ENCODE results near the gene DNAH14. TPM values are rescaled to one million over a fixed set of nuclear protein-coding genes. Genes with fewer than 3 reads are reported as not detected.
"Not testable (repeated sequence)": the region's sequence is repeated elsewhere in the genome, so short reads cannot be mapped to it uniquely, and the experiment has no call there.

DNAH14 gene
- total RNA-seq: 25.0 and 31.8 TPM in 2 replicates

GRCh38 chr1:224929335-224930237 lies at the start of gene DNAH14:
TSS of gene DNAH14 (plus strand) at chr1:224929675. CDS start at chr1:224952703, 23,028 bp downstream.
- H3K9me3 ChIP-seq (ENCODE audit: low read depth, low read length): peaks cover 3% of the 10 kb centered on the region
- TF ChIP-seq, protein P1, sequence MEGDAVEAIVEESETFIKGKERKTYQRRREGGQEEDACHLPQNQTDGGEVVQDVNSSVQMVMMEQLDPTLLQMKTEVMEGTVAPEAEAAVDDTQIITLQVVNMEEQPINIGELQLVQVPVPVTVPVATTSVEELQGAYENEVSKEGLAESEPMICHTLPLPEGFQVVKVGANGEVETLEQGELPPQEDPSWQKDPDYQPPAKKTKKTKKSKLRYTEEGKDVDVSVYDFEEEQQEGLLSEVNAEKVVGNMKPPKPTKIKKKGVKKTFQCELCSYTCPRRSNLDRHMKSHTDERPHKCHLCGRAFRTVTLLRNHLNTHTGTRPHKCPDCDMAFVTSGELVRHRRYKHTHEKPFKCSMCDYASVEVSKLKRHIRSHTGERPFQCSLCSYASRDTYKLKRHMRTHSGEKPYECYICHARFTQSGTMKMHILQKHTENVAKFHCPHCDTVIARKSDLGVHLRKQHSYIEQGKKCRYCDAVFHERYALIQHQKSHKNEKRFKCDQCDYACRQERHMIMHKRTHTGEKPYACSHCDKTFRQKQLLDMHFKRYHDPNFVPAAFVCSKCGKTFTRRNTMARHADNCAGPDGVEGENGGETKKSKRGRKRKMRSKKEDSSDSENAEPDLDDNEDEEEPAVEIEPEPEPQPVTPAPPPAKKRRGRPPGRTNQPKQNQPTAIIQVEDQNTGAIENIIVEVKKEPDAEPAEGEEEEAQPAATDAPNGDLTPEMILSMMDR (IDR thresholded peaks at IDR 0.05; ENCODE audit: extremely low read depth, low read depth, low read length): no peak
- DNase-seq (ENCODE audit: insufficient read length, low spot score, missing footprints): peak; percentile 89
- H3K36me3 ChIP-seq (ENCODE audit: insufficient read depth, low read length): no peaks in the 10 kb centered on the region
- H3K27ac ChIP-seq (ENCODE audit: low read depth, low read length): no peak within 1 kb of the TSS
- H3K4me3 ChIP-seq (ENCODE audit: insufficient read depth, low read length): peak within 1 kb of the TSS; percentile 79
- H3K4me2 ChIP-seq (ENCODE audit: insufficient read depth, low read length): peak within 1 kb of the TSS; percentile 82
- H2AFZ ChIP-seq (ENCODE audit: low read length): peak within 1 kb of the TSS; percentile 94
- no peaks in the 10 kb centered on the region for H3K27me3 ChIP-seq (ENCODE audit: insufficient read depth, low read length)
- H4K20me1 ChIP-seq (ENCODE audit: insufficient read depth, low read length): no peaks in the 10 kb centered on the region
- no peaks in the 10 kb centered on the region for H3K79me2 ChIP-seq (ENCODE audit: insufficient read depth, low read length)
- H3K4me1 ChIP-seq (ENCODE audit: insufficient read depth, low read length): peaks cover 2% of the 10 kb centered on the region

DNA sequence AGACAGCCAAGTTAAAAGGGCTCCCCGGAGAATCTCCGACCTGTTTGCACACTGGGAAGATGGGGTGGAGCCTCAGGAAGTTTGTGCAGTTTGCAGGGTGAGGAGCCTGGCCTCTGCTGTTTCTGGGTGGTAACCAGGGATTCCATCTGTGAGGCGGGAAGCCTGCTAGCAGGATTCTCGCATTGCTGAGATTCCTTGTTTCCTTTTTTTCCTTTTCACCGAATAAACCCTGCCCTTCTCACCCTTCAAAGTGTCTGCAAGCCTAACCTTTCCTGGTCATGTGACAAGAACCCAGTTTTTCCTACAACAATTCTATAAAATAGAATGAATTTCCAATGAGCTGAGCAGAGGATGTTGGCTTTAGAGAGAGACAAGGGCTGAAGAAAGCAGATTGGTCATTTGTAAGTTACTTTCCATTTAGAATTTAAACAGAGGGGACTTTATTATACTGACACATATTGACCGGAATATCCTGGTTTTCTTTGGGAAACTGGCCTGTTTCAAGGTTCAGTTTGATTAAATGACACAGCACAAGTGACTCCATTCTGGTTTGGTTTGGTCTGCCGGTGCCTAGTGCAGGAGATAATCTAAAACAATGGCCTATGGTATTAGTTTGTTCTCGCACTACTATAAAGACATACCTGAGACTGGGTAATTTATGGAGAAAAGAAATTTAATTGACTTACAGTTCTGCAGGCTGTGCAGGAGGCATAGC lies 48.7 kb upstream of the DNAH14 start:
- H3K4me1 ChIP-seq (ENCODE audit: insufficient read depth, low read length): peaks cover 6% of the 10 kb centered on the region

GRCh38 chr1:224881308-224881692 lies 48.2 kb upstream of the DNAH14 start:
- H2AFZ ChIP-seq (ENCODE audit: low read length); H3K79me2 ChIP-seq (ENCODE audit: insufficient read depth, low read length); H3K9me3 ChIP-seq (ENCODE audit: low read depth, low read length); H3K27ac ChIP-seq (ENCODE audit: low read depth, low read length); H3K4me3 ChIP-seq (ENCODE audit: insufficient read depth, low read length); H3K4me2 ChIP-seq (ENCODE audit: insufficient read depth, low read length); H3K4me1 ChIP-seq (ENCODE audit: insufficient read depth, low read length); H4K20me1 ChIP-seq (ENCODE audit: insufficient read depth, low read length); DNase-seq (ENCODE audit: insufficient read length, low spot score, missing footprints); H3K36me3 ChIP-seq (ENCODE audit: insufficient read depth, low read length): not testable (repeated sequence)
- H3K27me3 ChIP-seq (ENCODE audit: insufficient read depth, low read length): peaks cover 10% of the 10 kb centered on the region

More for the DNA sequence above, 48.7 kb upstream of the DNAH14 start:
- no peak overlapping the region for H3K27ac ChIP-seq (ENCODE audit: low read depth, low read length)
- H3K36me3 ChIP-seq (ENCODE audit: insufficient read depth, low read length): no peaks in the 10 kb centered on the region
- no peak overlapping the region for H2AFZ ChIP-seq (ENCODE audit: low read length)
- DNase-seq (ENCODE audit: insufficient read length, low spot score, missing footprints): no peak
- no peak overlapping the region for H3K4me2 ChIP-seq (ENCODE audit: insufficient read depth, low read length)
- H3K79me2 ChIP-seq (ENCODE audit: insufficient read depth, low read length): no peaks in the 10 kb centered on the region
- H3K4me3 ChIP-seq (ENCODE audit: insufficient read depth, low read length): no peak overlapping the region
- TF ChIP-seq, protein P1 (IDR thresholded peaks at IDR 0.05; ENCODE audit: extremely low read depth, low read depth, low read length): no peak
- H4K20me1 ChIP-seq (ENCODE audit: insufficient read depth, low read length): no peaks in the 10 kb centered on the region
- peaks cover 3% of the 10 kb centered on the region for H3K9me3 ChIP-seq (ENCODE audit: low read depth, low read length)
- H3K27me3 ChIP-seq (ENCODE audit: insufficient read depth, low read length): peaks cover 12% of the 10 kb centered on the region

DNA sequence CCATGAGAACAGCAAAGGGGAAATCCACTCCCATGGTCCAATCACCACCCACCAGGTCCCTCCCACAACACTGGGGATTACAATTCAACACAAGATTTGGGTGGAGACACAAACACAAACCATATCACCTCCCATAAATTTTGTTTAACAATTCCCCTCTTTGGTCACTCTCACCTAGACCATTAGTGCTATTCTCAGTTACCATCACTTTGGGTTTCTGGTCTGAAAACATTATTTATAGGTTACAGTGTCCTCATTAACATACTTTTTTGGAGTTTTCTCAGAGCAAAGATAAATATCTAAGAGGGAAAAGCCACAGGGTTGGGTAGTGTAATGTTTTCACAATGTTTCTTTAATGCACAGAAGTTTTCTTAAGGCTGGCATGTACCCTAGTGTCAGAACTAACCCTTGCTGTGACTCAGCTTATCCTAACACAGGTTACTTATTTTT lies 47.7 kb upstream of the DNAH14 start:
- no peak overlapping the region for H3K4me3 ChIP-seq (ENCODE audit: insufficient read depth, low read length)
- no peak overlapping the region for H2AFZ ChIP-seq (ENCODE audit: low read length)
- H3K27me3 ChIP-seq (ENCODE audit: insufficient read depth, low read length): peaks cover 9% of the 10 kb centered on the region
- H3K36me3 ChIP-seq (ENCODE audit: insufficient read depth, low read length): no peaks in the 10 kb centered on the region
- peaks cover 6% of the 10 kb centered on the region for H3K4me1 ChIP-seq (ENCODE audit: insufficient read depth, low read length)
- peaks cover 3% of the 10 kb centered on the region for H3K9me3 ChIP-seq (ENCODE audit: low read depth, low read length)
- H3K27ac ChIP-seq (ENCODE audit: low read depth, low read length): no peak overlapping the region
- no peak overlapping the region for H3K4me2 ChIP-seq (ENCODE audit: insufficient read depth, low read length)
- H3K79me2 ChIP-seq (ENCODE audit: insufficient read depth, low read length): no peaks in the 10 kb centered on the region
- DNase-seq (ENCODE audit: insufficient read length, low spot score, missing footprints): no peak
- TF ChIP-seq, protein P1 (IDR thresholded peaks at IDR 0.05; ENCODE audit: extremely low read depth, low read depth, low read length): no peak
- no peaks in the 10 kb centered on the region for H4K20me1 ChIP-seq (ENCODE audit: insufficient read depth, low read length)

All from osteoblast (primary cell).